ENCODE results near the gene MT2A.

The MT2A gene

GRCh38 chr16:56600398-56600999, 7.9 kb upstream of the MT2A start:
- no peak for DNase-seq

DNA sequence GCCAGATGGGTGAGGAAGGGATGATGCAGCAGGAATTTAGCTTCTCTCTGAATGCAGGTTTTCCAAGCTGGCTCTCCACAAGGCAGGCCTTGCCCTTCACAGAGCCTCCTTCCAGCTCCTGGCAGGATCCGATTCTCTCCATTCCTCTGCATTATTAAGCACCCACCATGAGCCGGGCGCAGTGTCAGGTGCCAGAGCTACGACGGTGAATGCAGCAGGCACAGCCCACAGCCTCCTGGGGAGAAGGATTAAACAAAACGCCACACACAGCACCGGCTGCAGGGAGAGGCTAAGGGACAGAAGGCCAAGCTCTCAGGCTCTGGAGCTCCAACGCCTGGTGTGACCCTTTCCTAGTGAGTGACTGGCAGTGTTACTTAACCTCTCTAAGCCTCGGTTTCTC, 7.1 kb upstream of the MT2A start:
- no peak for DNase-seq

DNA sequence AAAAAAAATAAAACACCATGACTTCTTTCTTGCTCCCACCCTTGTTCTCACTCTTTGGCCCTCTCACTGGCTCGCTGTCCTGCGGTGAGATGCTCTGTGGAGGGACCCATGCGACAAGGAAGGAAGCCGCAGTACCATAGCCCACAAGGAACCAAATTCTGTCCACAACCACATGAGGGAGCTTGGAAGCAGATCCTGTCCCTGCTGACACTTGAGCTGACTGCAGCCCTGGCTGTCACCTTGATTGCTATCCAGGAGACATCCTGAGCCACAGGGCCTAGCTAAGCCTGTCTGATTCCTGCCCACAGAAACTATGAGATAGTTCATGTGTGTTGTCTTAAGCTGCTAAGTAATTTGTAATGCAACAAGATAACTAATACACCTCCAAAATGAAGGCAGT, 4.8 kb upstream of the MT2A start:
- no peak for DNase-seq

GRCh38 chr16:56604966-56605365, 3.4 kb upstream of the MT2A start:
- no peak for DNase-seq

DNA sequence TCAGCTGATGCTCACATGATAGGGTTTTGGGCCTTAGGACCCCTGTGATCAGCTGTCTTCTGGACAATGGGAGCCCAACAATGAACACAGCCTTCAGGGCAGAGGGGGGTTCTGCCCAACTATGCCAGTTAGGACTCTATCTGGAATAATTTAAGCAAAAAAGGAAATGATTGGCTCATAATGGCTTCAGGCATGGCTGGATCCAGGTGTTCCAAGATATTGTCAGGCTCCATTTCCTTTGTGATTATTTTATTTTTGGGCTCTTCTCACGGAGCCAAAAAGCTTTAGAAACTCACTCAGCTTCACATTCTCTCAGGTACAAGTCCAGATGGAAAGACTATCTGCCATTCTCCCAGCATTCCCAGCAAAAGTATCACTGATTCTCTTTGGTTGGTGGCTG, 2.9 kb upstream of the MT2A start:
- no peak for DNase-seq

DNA sequence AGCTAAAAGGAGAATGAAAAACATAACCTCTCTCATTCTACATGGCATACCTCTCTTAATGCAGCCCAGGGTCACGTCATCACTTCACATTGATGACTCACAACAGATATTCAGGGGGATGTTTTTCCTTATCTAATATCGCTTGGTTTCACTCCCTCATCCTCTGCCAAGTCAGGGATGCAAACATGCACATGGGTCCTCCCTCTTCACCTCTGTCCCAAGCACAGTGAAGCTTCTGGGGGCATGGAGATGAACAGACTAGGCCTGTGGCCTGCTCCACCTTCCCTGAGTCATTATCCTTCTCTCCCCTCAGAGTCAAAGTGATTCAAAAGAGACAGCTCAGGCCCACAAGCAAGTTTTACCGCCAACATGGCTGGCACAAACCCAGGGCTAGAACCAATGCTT, 2.3 kb upstream of the MT2A start:
- DNase-seq: peak; percentile 57

DNA sequence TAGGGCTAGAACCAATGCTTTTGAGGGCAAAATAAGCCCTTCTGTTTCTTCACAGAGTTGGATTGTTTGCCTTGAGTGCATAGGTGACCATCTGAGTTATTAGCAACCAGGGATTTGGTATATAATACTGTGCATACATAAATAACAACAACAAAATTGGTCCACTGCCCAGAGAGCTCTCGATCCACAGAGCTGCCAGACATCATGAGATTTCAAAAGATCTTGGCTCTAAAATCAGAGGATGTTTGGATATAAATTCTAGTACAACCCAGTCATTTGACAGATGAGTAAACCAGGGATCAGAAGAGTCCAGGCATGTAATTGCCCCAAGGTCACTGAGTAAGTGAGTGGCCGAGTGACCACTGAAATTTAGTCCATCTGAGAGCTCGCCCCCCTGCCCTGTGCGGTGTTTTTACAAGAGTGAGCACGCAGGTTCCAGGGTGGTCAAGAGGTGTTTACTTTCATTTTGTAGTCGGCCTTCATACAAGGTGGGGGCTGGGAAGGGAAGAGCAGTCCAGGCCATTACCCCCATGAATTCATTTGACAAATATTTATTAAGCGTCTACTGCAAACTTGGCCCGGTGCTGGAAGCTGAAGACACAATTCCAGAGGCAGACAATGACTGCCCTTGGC, 1.8 kb upstream of the MT2A start:
- DNase-seq: no peak

- DNase-seq: peak; percentile 60
These were observed 1.2 kb upstream of the MT2A start for GRCh38 chr16:56607109-56607618.

GRCh38 chr16:56607675-56608042, 725 bp upstream of the MT2A start:
- no peak for DNase-seq

GRCh38 chr16:56608876-56609462, 585 bp downstream of the MT2A start:
- DNase-seq: peak; percentile 66

DNA sequence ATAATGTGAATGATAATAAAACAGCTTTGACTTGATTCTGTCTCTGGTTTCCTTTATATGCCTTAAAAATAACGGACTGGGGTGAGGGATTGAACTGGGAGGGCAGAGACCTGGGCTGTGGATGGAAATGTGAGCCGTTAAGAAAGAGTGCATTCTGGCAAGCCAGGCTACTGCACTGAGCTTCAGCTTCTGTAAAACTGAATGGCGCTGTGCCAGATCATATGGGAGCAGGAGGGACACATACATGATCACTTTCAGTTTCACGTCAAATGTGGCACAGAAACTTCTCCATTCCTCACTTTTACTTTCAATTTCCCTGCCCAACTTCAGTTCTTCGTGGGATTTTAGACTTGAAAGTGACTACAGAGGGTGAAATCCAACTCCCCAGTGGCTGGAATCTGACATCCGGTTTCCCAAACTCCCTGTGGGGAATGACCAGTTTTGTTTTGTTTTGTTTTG, 1.1 kb downstream of the MT2A start:
- DNase-seq: peak; percentile 87

DNA sequence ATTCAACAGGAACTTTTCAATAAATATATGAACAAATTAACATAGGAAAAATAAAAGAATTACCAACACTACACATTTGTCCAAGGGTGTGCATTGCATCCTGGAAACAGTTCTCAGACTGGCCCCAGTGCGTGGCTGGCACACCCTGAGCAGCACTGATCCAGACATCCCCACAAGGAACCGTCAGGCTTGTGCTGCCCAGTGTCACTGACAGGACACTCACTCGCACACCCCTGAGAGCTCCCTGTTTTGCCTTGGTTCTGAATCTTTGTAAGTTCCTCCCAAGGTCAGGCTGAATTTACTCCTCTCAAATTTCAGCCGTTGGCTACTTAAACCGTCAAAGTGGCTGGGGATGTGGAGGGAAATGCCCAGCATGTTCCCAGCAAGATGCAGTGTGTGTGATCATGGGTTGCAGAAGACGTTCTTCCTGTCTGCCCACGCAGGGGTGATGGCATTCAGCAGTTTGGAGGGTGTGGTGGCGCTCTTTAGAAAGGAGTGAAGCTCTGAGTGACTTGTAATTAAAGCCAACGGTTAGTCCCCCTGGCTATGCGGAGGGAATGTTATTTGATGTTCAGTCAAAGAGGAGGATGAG, 1.7 kb downstream of the MT2A start:
- peak; percentile 89 for DNase-seq

- no peak for DNase-seq
These were observed 2.3 kb downstream of the MT2A start for GRCh38 chr16:56610609-56611111.

- no peak for DNase-seq
These were observed 3.0 kb downstream of the MT2A start for GRCh38 chr16:56611281-56611833.

- no peak for DNase-seq
These were observed 5.3 kb downstream of the MT2A start for GRCh38 chr16:56613706-56614105.

- no peak for DNase-seq
These were observed 6.2 kb downstream of the MT2A start for GRCh38 chr16:56614549-56614991.

- no peak for DNase-seq
These were observed 7.0 kb downstream of the MT2A start for GRCh38 chr16:56615353-56615752.

GRCh38 chr16:56616608-56617211, 8.3 kb downstream of the MT2A start:
- no peak for DNase-seq

DNA sequence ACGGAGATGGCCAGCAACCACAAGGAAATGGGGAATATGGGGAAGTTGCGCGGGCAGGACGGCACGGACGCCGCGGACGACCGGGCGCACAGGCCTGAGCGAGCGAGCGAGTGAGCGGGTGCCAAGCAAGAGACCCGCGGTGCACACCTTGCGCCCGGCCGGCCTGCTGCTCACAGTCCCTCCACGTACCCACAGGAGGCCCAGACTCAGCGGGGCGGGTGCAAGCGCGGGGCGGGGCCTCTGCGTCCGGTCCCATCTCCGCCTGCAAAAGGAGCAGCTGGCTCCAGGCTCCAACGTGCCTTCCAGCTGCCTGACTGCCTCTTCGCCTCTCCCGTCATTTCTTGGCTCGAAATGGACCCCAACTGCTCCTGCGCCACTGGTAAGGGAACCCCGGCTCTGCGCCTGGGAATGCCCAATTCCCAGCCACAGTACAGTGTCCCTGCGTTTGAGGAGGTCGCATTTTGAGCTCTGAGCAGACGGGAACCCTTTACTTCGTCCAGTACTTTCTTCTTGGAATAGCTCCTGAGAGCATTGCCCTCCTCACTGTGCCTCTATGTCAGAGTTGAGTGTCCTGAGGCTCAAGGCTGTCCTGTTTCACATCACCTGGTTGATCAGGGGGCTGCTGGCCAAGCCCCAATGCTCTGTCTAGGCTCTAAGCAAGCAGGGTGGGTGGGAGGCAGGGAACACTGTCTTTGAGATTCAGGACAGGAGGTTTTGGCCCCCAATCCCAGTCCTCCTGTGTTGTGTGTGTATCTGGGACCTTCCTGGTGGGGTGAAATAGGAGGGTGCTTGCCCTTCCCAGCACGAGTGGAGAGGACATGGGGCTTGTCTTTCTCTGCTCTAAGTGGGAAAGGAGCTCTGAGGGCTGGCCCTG, 9.1 kb downstream of the MT2A start:
- DNase-seq: peak; percentile 85

DNA sequence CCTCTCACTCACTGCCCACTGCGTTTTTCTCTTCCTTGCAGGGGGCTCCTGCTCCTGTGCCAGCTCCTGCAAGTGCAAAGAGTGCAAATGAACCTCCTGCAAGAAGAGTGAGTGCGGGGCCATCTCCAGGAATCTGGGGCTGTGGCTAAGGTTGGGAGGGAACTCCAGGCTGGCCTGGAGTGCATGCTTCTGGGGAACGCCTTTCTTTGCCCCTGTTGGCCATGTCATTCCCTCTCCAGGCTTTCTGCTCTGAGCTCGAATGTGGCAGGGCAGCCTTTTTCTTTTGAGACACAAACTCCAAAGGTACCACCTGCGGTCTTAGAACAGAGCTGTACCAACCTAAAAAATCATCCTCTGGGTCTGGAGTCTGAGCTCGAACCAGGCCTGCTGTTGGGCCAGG, 9.8 kb downstream of the MT2A start:
- DNase-seq: no peak

GRCh38 chr16:56620339-56620897, 12.0 kb downstream of the MT2A start:
- no peak for DNase-seq

All from activated effector memory CD4-positive, alpha-beta T cell treated with anti-CD3 and anti-CD28 coated beads, Interleukin-2, amount 50 U/mL, for 16 hours (primary cell).